Kidney (tissue), 14 donors: ENCODE data around the gene TOB1. TPM values are rescaled to one million over a fixed set of nuclear protein-coding genes. Genes with fewer than 3 reads are reported as not detected.

Experiments
- DNase-seq, 5 donors: peaks; one replicate each; pipeline ENCODE4 v3.0.0-alpha.2; 2013 to 2020
- FAIRE-seq: peaks from 2 replicates; lab custom pipeline; 2012; peaks lifted over from hg19 to GRCh38; lab: Jason Lieb, UNC
- H3K27ac ChIP-seq, 2 donors: one replicate each; pipeline ENCODE4 v1.7.0; 2013; ENCODE audit warnings: low read depth in 2 of 2, low read length in 2 of 2, inconsistent platforms in 1 of 2
- H3K27me3 ChIP-seq: one replicate; pipeline ENCODE4 v1.7.1; 2013; ENCODE audit warnings: low read length, inconsistent platforms; ENCODE audit not compliant: control insufficient read depth, insufficient read depth
- H3K36me3 ChIP-seq, 3 donors: one replicate each; pipeline versions ENCODE4 v1.7.0 to v1.7.1; 2013; ENCODE audit warnings: low read length in 3 of 3, control low read depth in 1 of 3, inconsistent platforms in 1 of 3; ENCODE audit not compliant: insufficient read depth in 3 of 3, control insufficient read depth in 2 of 3
- H3K4me1 ChIP-seq, 3 donors: one replicate each; pipeline versions ENCODE4 v1.7.0 to v1.7.1; 2013; ENCODE audit warnings: low read length in 3 of 3, inconsistent platforms in 1 of 3, low read depth in 1 of 3; ENCODE audit not compliant: control insufficient read depth in 2 of 3, insufficient read depth in 2 of 3
- H3K4me3 ChIP-seq, 3 donors: one replicate each; pipeline versions ENCODE4 v1.7.0 to v1.8.1; 2013; ENCODE audit warnings: low read length in 3 of 3, control low read depth in 1 of 3, inconsistent platforms in 1 of 3
- H3K9ac ChIP-seq, 3 donors: one replicate each; pipeline versions ENCODE4 v1.7.0 to v1.7.1; 2013; ENCODE audit warnings: low read length in 3 of 3, control low read depth in 1 of 3, inconsistent platforms in 1 of 3
- H3K9me3 ChIP-seq, 3 donors: one replicate each; pipeline versions ENCODE4 v1.7.0 to v1.7.1; 2013; ENCODE audit warnings: low read length in 3 of 3, control low read depth in 1 of 3, inconsistent platforms in 1 of 3; ENCODE audit not compliant: control insufficient read depth in 2 of 3, insufficient read depth in 1 of 3
- intact Hi-C: fragments of 100-400 bp; cut with DNase I; formaldehyde crosslinking; loops from one replicate; pipeline ENCODE4 v1.11.1; 2022
- polyA plus RNA-seq: library from polyadenylated mRNA; stranded (reverse); fragments of 350-450 nt; fragmentation: Illumina TruSeq; extraction: RNeasy Lipid Tissue Mini Kit (QIAGEN cat#74804); gene quantifications from one replicate; pipeline ENCODE4 v1.2.3, GENCODE V29; 2014; ENCODE audit warnings: low read depth, low replicate concordance; ENCODE audit not compliant: insufficient read depth
- total RNA-seq: library from RNA; stranded (reverse); fragmentation: NEBNext Ultra II Directional; extraction: Animal tissue kit (Norgen Biotek cat#: 25700); gene quantifications from one replicate; pipeline ENCODE4 v1.2.1, GENCODE V29; 2021
- TF ChIP-seq, protein P1 (sequence below): IDR thresholded peaks from 3 replicates; pipeline ENCODE4 v1.5.1; 2012; ENCODE audit warnings: mild to moderate bottlenecking, moderate library complexity, borderline replicate concordance; ENCODE audit not compliant: insufficient read depth; ENCODE audit errors: extremely low read depth
- donor health status: control.
- donor health status: control.
- donor health status: control.
- donor health status: control.
- donor health status: control.
- donor health status: DM: yes; HTN: yes; CAD: no.
- donor health status: Normal renal cell carcinoma (clear cell type).

TOB1 gene
- total and polyA plus RNA-seq, 2 donors from 2014 or later, result 52.5 to 141 TPM

GRCh38 chr17:50850640-50851039, 15.5 kb downstream of the TOB1 start:
- Histone ChIP-seq H3K27me3 (no peaks in the 10 kb centered on the region), H3K36me3 (no peaks in the 10 kb centered on the region), H3K27ac (no peak overlapping the region), H3K9me3 (no peaks in the 10 kb centered on the region), H3K4me1 (peaks cover 0 to 3% (median 3%) of the 10 kb centered on the region in 3 donors), H3K9ac (no peak overlapping the region), H3K4me3 (no peak overlapping the region)
- TF ChIP-seq, protein P1, sequence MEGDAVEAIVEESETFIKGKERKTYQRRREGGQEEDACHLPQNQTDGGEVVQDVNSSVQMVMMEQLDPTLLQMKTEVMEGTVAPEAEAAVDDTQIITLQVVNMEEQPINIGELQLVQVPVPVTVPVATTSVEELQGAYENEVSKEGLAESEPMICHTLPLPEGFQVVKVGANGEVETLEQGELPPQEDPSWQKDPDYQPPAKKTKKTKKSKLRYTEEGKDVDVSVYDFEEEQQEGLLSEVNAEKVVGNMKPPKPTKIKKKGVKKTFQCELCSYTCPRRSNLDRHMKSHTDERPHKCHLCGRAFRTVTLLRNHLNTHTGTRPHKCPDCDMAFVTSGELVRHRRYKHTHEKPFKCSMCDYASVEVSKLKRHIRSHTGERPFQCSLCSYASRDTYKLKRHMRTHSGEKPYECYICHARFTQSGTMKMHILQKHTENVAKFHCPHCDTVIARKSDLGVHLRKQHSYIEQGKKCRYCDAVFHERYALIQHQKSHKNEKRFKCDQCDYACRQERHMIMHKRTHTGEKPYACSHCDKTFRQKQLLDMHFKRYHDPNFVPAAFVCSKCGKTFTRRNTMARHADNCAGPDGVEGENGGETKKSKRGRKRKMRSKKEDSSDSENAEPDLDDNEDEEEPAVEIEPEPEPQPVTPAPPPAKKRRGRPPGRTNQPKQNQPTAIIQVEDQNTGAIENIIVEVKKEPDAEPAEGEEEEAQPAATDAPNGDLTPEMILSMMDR, result no peak
- DNase-seq (no peak), FAIRE-seq (no peak)
- intact Hi-C loops, result loop anchor here (5.0 kb wide), 1 partner anchor 102 kb away; no protein-coding TSS in a partner anchor

GRCh38 chr17:50848711-50849110, 17.4 kb downstream of the TOB1 start:
- DNase-seq, result no peak
- H3K27me3 ChIP-seq, result no peaks in the 10 kb centered on the region
- H3K9me3 ChIP-seq, result no peaks in the 10 kb centered on the region
- no peak for FAIRE-seq
- no peak overlapping the region for H3K4me3 ChIP-seq
- TF ChIP-seq, protein P1, result no peak
- intact Hi-C loops, result loop anchor here (10.0 kb wide), 1 partner anchor 304 kb away; the partner anchor contains the start of gene SPATA20
- no peak overlapping the region for H3K9ac ChIP-seq
- H3K4me1 ChIP-seq, result peaks cover 0 to 3% (median 3%) of the 10 kb centered on the region in 3 donors
- H3K36me3 ChIP-seq, result no peaks in the 10 kb centered on the region
- no peak overlapping the region for H3K27ac ChIP-seq

GRCh38 chr17:50848039-50848438, 18.1 kb downstream of the TOB1 start:
- intact Hi-C loops, result loop anchor here (10.0 kb wide), 1 partner anchor 303 kb away; the partner anchor contains the start of gene SPATA20
- H3K4me1 ChIP-seq, result peaks cover 0 to 3% (median 3%) of the 10 kb centered on the region in 3 donors
- no peaks in the 10 kb centered on the region for H3K36me3 ChIP-seq
- no peak overlapping the region for H3K4me3 ChIP-seq
- DNase-seq, result no peak
- TF ChIP-seq, protein P1, result no peak
- H3K9ac ChIP-seq, result no peak overlapping the region
- no peaks in the 10 kb centered on the region for H3K27me3 ChIP-seq
- no peaks in the 10 kb centered on the region for H3K9me3 ChIP-seq
- no peak for FAIRE-seq
- no peak overlapping the region for H3K27ac ChIP-seq

GRCh38 chr17:50847566-50847965, 18.6 kb downstream of the TOB1 start:
- TF ChIP-seq, protein P1, result no peak
- no peaks in the 10 kb centered on the region for H3K9me3 ChIP-seq
- no peaks in the 10 kb centered on the region for H3K36me3 ChIP-seq
- H3K4me3 ChIP-seq, result no peak overlapping the region
- FAIRE-seq (no peak), DNase-seq (no peak)
- no peak overlapping the region for H3K9ac ChIP-seq
- H3K4me1 ChIP-seq, result peaks cover 0 to 3% (median 3%) of the 10 kb centered on the region in 3 donors
- H3K27ac ChIP-seq, result no peak overlapping the region
- no peaks in the 10 kb centered on the region for H3K27me3 ChIP-seq
- intact Hi-C loops, result loop anchor here (10.0 kb wide), 1 partner anchor 303 kb away; the partner anchor contains the start of gene SPATA20
